GM19455 (cell line): Measurements from ENCODE around the gene ZNF358.

Experiments used
- ATAC-seq: cut with Tn5 transposase; IDR thresholded peaks from one replicate; pipeline ENCODE4 v1.9.1; 2021; ENCODE audit not compliant: unreplicated experiment

Gene ZNF358

DNA sequence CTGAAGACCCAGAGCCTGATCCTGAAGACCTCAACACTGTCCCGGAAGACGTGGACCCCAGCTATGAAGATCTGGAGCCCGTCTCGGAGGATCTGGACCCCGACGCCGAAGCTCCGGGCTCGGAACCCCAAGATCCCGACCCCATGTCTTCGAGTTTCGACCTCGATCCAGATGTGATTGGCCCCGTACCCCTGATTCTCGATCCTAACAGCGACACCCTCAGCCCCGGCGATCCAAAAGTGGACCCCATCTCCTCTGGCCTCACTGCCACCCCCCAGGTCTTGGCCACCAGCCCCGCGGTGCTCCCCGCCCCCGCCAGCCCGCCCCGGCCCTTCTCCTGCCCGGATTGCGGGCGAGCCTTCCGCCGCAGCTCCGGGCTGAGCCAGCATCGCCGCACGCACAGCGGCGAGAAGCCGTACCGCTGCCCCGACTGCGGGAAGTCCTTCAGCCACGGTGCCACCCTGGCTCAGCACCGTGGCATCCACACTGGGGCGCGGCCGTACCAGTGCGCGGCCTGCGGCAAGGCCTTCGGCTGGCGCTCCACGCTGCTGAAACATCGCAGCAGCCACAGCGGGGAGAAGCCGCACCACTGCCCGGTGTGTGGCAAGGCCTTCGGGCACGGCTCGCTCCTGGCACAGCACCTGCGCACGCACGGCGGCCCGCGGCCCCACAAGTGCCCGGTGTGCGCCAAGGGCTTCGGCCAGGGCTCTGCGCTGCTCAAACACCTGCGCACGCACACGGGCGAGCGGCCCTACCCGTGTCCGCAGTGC is 3.6 kb downstream of the ZNF358 start:
- no peak for ATAC-seq

DNA sequence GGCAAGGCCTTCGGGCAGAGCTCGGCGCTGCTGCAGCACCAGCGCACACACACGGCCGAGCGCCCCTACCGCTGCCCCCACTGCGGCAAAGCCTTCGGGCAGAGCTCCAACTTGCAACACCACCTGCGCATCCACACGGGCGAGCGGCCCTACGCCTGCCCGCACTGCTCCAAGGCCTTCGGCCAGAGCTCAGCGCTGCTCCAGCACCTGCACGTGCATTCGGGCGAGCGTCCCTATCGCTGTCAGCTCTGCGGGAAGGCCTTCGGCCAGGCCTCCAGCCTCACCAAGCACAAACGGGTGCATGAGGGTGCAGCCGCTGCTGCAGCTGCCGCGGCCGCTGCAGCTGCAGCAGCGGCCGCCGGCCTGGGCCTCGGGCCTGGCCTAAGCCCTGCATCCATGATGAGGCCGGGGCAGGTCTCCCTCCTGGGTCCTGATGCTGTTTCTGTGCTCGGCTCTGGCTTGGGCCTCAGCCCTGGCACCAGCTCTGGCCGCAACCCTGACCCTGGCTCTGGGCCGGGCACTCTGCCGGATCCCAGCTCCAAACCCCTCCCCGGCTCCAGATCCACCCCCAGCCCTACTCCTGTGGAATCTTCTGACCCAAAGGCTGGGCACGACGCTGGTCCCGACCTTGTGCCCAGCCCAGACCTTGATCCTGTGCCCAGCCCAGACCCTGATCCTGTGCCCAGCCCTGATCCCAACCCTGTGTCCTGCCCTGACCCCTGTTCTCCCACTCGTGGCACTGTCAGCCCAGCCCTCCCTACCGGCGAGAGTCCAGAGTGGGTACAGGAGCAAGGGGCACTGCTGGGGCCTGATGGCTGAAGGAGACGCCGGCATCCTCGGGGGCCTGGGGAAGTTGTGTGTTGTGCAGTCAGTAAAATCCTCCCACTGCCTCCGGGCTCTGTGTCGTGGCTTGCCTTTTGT is 4.5 kb downstream of the ZNF358 start:
- ATAC-seq: no peak

DNA sequence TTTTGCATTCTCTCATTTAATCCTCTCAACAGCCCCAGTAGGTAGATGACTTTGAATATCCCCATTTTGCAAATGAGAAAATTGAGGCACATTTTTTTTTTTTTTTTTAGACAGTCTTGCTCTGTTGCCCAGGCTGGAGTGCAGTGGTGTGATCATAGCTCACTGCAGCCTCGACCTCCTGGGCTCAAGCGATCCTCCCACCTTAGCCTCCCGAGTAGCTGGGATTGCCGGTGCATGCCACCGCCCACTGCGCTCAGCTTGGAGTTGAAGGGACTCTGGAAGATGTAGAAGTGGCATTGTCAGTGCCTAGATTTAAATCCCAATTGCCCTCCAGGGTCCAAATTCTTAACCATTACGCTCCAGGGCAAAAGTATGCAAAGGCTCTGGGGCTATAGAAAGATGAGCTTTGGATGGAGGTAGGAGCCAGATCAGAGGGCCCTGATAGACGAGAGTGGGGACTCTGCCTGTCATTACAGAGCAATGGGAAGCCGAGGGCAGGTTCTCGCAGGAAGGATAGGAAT is 5.7 kb downstream of the ZNF358 start:
- no peak for ATAC-seq

DNA sequence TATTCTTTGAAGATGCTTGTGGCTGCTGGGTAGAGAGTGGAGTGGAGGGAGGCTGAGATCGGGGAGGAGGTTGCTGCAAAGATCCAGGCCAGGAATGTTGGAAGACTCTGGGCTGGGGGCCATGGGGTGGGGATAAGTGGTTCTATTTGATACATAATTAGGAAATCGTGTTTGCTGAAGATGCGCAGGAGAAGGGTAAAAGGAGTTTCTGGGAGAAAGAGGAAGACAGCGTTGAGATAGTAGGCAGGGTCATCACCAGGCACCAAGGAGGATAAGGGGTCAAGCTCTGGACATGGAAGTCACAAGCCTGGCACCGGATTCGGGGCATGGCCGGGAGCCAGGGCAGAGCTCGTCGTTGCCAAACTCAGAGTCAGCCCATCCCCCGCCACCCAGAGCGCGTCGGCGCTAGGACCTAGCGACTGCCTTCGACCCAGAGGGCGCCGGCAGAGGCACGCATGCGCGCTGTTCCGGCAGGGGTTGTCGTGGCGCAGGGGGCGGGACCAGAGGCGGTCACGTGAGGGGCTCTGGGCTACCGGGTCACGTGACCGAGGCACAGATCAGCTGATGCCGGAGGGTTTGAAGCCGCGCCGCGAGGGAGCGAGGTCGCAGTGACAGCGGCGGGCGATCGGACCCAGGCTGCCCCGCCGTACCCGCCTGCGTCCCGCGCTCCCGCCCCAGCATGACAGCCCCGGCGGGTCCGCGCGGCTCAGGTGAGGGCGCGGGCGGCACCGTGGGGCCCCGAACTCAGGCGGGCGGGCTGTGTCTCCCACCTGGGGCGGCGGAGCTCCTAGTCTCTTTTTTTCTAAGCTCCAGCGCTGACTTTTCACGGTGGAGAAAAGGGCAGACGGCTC is 6.4 kb downstream of the ZNF358 start, which contains the start of gene MCOLN1:
MCOLN1 (plus strand) TSS at position 553 of the 851 bp plus-strand sequence; CDS start at position 680, 127 bp downstream.
- peak; percentile 71 for ATAC-seq

DNA sequence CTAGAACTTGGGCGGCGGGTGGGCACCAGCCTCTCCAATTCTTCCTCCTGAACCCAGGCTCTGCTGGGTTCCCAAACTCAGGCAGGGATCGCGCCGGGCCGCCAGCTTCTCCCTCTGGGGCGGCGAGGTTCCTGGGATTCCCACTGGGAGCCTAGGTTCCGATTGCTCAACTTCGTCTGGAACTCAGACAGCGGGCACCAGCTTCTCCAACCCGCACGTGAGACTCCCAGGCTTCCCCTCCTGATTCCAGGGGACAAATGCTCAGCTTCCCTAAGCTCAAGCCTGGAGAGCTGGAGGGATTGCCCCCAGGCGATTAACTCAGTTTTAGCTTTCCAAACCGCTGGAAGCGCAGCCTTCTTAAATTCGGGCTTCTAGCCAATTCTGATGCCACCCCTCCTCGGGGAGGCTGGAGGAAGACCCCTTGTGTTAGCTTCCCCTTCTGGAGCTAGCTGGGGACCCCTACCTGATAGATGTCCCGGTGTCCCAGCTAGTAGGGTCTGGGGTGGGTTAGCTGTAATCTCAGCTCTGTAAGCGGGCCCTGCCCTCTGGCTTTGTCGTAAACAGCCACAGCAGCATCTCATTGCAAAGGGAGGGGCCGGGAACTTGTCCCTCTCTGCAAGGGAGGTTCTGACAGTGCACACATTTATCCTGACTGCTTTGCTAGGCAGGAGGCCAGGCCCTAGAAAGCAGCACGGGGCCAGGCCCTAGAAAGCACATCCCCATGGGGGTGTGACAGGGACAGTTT is 7.2 kb downstream of the ZNF358 start:
- ATAC-seq: no peak

DNA sequence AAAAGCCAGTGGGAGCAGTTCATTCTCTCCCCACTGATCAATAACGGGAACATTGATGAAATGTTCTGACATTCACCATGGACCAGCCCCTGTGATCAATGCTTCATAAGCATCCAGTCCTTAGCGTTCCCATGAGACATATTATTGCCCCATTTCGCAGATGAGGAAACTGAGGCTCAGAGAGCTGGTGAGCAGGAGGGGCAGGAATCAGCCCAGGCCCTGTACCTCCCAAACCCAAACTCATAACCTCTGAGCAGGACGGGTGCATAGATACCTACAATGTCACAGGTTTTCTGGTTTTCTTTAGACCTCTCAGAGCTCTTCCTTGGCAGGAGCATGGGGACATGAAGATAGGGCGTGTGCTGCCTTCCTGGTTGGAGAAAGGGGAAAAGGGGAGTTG is 8.6 kb downstream of the ZNF358 start:
- ATAC-seq: no peak

DNA sequence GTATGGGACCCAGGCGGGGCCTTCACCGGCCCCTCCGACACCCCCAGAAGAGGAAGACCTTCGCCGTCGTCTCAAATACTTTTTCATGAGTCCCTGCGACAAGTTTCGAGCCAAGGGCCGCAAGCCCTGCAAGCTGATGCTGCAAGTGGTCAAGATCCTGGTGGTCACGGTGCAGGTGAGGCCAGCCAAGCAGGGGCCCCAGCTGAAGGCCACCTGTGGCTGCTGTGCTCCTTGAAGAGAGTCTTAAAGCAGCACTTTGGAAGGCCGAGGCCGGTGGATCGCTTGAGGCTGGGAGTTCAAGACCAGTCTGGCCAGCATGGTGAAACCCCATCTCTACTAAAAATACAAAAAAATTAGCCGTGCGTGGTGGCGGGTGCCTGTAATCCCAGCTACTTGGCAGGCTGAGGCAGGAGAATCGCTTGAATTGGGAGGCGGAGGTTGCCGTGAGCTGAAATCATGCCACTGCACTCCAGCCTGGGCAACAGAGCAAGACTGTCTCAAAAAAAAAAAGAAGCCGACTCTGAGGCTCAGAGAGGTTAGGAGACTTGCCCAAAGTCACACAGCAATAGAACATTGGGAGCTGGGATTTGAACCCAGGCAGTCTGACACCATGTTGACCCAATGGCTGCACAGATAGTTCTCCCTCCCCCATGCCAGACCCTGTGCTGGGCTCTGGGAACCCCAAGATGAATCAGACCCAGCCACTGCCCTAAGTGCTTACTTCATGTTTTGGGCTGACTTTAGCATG is 9.3 kb downstream of the ZNF358 start:
- no peak for ATAC-seq

DNA sequence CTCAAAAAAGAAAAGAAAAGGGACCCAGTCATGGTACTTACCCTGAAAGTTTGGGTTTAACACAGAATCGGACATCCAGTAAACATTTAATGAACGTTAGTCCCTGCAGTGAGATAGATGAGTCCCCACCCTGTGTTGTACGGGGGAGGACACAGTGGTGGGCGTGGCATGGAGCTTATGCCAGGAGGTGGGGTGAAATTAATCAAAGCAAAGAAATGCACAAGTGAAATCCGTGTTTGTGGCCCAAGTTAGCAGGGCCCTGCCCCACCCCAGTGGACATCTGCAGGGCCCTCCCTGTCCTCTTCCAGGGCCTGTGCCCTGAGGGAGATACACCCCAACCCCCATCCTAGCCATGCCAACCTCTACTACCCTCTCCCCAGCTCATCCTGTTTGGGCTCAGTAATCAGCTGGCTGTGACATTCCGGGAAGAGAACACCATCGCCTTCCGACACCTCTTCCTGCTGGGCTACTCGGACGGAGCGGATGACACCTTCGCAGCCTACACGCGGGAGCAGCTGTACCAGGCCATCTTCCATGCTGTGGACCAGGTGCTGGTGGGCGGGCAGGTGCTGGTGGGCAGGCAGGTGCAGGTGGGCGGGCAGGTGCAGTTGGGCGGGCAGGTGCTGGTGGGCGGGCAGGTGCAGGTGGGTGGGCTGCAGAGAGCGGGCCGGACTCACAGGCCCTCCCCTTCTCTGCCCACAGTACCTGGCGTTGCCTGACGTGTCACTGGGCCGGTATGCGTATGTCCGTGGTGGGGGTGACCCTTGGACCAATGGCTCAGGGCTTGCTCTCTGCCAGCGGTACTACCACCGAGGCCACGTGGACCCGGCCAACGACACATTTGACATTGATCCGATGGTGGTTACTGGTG is 10.4 kb downstream of the ZNF358 start:
- ATAC-seq: no peak

DNA sequence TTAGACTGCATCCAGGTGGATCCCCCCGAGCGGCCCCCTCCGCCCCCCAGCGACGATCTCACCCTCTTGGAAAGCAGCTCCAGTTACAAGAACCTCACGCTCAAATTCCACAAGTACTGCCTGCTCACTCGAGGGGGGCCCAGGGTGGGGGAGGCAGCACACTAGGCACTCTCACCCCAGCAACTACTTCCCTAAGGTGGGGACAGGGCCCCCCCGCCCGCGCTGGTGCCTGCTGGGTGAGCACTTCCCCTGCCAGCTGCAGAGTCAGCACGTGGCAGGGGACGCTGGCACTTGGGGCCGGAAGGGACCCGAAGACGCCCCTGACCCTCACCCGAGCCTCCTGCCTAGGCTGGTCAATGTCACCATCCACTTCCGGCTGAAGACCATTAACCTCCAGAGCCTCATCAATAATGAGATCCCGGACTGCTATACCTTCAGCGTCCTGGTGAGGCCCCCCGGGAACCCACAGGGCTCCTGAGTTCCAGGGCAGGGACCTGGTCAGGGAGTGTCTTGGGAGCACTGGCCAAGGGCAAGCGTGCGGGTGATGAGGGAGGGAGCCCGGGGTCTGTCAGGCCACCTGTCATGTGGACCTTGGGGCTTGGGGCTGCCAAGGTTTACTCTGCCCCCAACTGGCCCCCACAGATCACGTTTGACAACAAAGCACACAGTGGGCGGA is 11.8 kb downstream of the ZNF358 start:
- ATAC-seq: no peak

DNA sequence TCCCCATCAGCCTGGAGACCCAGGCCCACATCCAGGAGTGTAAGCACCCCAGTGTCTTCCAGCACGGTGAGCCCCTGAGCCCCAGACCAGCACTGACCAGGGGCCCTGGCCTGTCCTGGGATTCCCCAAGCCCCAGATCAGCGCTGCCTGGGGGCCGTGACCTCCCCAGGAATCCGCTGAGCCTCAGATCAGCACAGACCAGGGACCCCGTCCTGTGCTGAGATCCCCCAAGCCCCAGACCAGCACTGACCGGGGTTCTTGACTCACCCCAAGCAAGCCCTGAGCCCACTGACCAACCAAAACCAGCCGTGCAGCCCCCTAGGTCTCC is 12.3 kb downstream of the ZNF358 start:
- ATAC-seq: no peak

DNA sequence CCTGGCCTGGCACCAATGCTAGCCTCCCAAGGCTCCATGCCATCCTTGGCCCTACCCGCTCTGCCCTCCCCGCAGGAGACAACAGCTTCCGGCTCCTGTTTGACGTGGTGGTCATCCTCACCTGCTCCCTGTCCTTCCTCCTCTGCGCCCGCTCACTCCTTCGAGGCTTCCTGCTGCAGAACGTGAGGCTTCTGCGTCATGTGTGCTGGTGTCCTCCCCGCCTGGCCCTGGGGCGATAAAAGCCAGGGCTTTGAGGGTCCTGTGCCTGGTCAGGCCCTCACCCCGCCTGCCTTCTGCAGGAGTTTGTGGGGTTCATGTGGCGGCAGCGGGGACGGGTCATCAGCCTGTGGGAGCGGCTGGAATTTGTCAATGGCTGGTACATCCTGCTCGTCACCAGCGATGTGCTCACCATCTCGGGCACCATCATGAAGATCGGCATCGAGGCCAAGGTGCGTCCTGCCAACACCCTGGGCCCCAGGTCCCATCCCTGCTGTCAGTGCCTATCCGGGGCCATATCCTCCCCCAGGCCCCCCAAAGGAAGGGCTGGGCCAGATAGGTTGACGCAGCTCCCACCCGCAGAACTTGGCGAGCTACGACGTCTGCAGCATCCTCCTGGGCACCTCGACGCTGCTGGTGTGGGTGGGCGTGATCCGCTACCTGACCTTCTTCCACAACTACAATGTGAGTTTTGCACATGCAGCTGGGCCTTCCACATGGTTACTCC is 12.8 kb downstream of the ZNF358 start:
- ATAC-seq: no peak

DNA sequence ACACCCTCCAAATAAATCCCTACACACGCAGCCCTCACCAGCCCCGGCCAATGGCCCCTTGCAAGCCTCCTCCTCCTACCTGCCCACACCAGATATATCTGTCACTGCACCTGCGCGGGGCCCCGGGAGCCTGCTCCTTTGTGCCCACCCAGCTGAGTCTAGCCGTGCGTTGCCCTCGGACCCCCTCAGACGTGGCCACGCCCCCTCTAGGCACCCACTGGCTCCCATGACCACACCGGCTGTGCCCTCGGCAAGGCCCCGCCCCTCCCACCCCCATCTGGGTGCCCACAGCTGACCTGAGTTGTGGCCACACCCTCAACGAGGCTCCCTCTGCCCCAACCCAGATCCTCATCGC is 13.3 kb downstream of the ZNF358 start:
- ATAC-seq: no peak

DNA sequence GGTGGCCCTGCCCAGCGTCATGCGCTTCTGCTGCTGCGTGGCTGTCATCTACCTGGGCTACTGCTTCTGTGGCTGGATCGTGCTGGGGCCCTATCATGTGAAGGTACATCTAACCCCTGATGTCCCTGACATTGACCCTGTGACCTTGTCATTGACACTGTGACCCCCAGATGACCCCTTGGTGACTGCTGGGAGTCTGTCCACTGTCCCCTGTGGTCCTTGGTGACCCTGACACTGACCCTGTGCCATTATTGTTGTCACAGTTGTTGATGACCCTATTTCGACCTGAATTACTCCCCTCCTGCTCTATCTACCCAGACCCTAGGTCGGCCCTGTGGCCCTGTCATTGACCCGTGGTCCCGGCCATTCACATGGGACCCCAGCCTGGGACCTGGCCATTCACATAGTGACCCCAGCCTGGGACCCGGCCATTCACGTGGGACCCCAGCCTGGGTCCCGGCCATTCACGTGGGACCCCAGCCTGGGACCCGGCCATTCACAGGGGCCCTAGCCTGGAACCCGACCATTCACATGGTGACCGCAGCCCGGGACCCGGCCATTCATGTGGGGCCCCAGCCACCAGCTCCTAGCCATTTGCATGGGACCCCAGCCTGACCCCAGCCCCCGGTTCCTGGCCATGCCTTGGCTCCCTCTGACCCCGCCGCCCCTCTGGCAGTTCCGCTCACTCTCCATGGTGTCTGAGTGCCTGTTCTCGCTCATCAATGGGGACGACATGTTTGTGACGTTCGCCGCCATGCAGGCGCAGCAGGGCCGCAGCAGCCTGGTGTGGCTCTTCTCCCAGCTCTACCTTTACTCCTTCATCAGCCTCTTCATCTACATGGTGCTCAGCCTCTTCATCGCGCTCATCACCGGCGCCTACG is 13.9 kb downstream of the ZNF358 start:
- no peak for ATAC-seq

DNA sequence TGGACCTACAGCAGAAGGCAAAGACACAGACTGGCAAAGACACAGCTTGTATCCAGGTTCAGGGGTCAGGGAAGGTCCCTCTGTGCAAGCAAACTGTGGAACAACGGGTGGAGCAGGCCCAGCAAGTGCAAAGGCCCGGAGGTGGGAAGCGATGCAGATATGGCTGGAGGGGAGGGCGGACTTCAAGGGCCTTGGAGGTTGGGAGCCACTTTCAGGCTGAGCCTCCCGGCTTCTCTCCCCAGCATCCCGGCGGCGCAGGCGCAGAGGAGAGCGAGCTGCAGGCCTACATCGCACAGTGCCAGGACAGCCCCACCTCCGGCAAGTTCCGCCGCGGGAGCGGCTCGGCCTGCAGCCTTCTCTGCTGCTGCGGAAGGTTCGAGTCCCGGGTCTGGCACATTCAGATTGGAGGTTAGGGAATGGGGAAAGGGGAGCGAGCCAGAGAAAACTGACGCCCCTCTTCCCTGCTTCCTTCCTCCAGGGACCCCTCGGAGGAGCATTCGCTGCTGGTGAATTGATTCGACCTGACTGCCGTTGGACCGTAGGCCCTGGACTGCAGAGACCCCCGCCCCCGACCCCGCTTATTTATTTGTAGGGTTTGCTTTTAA is 17.5 kb downstream of the ZNF358 start:
- ATAC-seq: no peak

DNA sequence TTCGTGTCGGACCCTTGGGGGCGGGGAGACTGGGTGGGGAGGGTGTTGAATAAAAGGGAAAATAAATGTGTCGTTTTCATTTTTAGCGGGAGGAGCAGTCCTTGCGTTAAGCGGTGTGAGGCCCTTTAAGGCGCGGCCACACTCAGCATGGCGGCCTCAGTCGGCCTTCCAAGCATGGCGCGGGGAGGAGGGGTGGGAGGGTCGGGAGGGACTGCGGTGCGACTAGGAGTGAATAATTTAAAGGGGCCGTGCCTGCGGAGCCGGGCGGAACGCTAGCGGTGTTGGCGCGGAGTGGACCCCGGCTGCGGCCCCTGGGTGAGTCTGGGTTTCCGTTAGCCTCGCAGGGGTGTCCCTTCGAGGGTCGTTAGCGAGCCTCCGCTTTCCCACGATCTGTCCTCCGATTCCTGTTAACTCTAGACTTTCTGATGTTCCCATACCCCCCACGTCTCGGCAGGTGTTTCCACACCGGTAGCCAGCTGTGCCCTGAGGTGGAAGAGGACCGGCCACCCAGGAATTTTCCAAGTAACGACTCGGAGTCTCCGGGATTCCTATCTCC is 18.1 kb downstream of the ZNF358 start:
- no peak for ATAC-seq

DNA sequence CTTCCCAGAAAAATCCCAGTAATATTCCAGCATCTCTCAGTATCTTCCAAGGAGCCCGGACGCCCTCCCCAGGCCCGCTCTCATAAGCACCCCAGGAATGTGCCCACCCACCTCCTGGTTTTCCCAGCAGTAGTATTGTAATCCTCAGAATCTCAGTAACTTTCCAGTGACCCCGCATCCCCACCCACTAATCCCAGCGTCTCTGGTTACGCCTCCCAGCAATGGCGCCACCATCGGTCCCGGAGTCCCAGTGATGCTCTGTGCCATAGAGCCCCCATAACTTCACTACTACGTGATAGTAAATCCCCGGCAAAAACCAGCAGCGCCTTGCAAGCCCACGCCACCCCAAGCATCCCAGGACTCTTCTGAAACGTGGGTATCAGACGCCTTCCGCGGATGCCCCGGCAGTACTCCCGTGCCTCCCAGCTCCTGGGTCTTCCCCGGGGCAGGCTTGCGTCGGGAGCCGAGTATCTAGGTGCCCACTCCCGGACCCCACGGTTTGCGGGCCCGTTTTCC is 18.7 kb downstream of the ZNF358 start:
- ATAC-seq: no peak
